Activated CD8-positive, alpha-beta T cell treated with anti-CD3 and anti-CD28 coated beads, Interleukin-2, amount 10 ng/mL, durations not matched to agents 7 days and 5 days (primary cell): ENCODE data around the gene WLS. TPM values are rescaled to one million over a fixed set of nuclear protein-coding genes. Genes with fewer than 3 reads are reported as not detected.

Experiments
- ATAC-seq: fragments of 150-1000 bp; cut with Tn5 transposase; one replicate; pipeline ENCODE4 v1.10.0; 2021; ENCODE audit warnings: moderate library complexity
- CTCF ChIA-PET: fragments of 350-600 bp; sonication (Branson Sonifier 250); formaldehyde crosslinking; loops from one replicate; lab custom pipeline; 2021; ENCODE audit warnings: antibody characterized with exemption; lab: Charles Lee
- POLR2A ChIA-PET: fragments of 350-600 bp; sonication (Branson Sonifier 250); formaldehyde crosslinking; loops from one replicate; lab custom pipeline; 2021; ENCODE audit warnings: antibody characterized with exemption; lab: Charles Lee
- DNase-seq: peaks from one replicate; pipeline ENCODE4 v3.0.0-alpha.2; 2020
- H3K27ac Mint-ChIP-seq: one replicate; pipeline ENCODE4 v1.8.0; 2021; ENCODE audit warnings: mild to moderate bottlenecking, mixed read lengths
- H3K27me3 Mint-ChIP-seq: one replicate; pipeline ENCODE4 v1.8.0; 2021; ENCODE audit warnings: low read depth, mixed read lengths
- H3K36me3 Mint-ChIP-seq: one replicate; pipeline ENCODE4 v1.8.0; 2021; ENCODE audit warnings: low read depth, mixed read lengths
- H3K4me1 Mint-ChIP-seq: one replicate; pipeline ENCODE4 v1.8.0; 2021; ENCODE audit warnings: low read depth, mixed read lengths
- H3K4me3 Mint-ChIP-seq: one replicate; pipeline ENCODE4 v1.8.0; 2021; ENCODE audit warnings: mild to moderate bottlenecking, mixed read lengths
- H3K9me3 Mint-ChIP-seq: one replicate; pipeline ENCODE4 v1.8.0; 2022; ENCODE audit warnings: mixed read lengths; ENCODE audit not compliant: insufficient read depth
- total RNA-seq, 2 experiments: library from RNA; stranded (reverse); gene quantifications; one replicate each; pipeline ENCODE4 v1.2.3, GENCODE V29; 2021

The WLS gene
- total RNA-seq, 2 experiments from 2014 or later: not detected

DNA sequence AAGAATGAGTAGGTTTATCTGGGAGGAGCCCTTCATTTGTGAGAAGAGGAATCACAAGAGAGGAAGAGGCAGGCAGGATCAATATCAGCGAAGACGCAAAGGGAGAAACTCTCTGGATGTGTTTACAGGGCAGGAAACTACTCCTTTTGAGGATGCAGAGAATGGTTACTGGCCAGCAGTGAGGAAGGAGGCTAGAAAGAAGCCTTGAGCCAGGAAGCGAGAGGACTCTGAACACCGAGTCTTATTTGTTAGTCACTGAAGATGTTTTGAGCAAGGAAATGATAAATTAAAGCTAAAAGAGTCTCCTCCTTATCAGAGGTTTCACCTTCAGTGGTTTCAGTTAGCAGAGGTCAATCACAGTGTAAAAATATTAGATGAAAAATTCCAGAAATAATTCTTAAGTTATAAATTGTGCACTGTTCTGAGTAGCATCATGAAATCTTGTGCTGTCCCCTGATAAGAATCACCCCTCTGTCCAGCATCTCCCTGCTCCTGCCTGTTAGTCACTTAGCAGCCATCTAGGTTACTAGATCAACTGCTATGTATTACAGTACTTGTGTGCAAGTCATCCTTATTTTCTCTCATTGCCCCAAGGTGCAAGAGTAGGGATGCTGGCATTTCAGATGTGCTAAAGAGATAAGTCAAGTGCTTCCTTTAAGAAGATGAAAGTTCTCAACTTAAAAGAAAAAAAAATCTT is 43.5 kb downstream of the WLS start:
- no peaks in the 10 kb centered on the region for H3K4me1 Mint-ChIP-seq
- H3K27ac Mint-ChIP-seq: no peak overlapping the region
- H3K4me3 Mint-ChIP-seq: no peak overlapping the region
- no peaks in the 10 kb centered on the region for H3K9me3 Mint-ChIP-seq
- no peak for DNase-seq
- ChIA-PET POLR2A (no interaction called here), CTCF (no interaction called here)
- H3K36me3 Mint-ChIP-seq: no peaks in the 10 kb centered on the region
- no peaks in the 10 kb centered on the region for H3K27me3 Mint-ChIP-seq
- ATAC-seq: no peak

DNA sequence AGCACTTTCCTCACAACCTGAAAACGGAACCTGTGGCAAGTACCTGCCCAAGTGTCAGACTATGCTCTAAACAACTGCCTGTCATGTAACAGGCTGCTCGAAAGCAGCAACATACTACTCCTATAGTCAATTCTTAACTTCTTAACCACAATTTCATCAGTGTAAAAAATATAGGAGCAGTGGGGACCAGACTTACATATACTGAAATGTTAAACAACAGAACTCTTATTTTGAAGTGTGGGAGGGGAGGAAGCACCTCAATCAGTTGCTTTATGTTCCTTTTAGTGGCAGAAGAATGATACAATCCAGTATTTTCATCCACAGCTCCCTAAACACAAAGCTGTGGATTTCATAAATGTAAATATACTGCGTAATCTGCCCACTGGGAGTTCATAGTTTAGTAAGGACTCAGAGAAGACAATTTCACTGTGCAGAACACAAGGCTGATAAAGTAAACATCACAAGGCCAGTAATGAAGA is 44.2 kb downstream of the WLS start:
- no peak for DNase-seq
- no peaks in the 10 kb centered on the region for H3K9me3 Mint-ChIP-seq
- H3K27ac Mint-ChIP-seq: no peak overlapping the region
- CTCF ChIA-PET: interaction anchor here (0.9 kb wide), 1 partner anchor 9 kb away, joined by 3 read pairs; no protein-coding TSS in a partner anchor
- no peaks in the 10 kb centered on the region for H3K36me3 Mint-ChIP-seq
- POLR2A ChIA-PET: no interaction called here
- no peak for ATAC-seq
- no peak overlapping the region for H3K4me3 Mint-ChIP-seq
- H3K27me3 Mint-ChIP-seq: no peaks in the 10 kb centered on the region
- no peaks in the 10 kb centered on the region for H3K4me1 Mint-ChIP-seq

DNA sequence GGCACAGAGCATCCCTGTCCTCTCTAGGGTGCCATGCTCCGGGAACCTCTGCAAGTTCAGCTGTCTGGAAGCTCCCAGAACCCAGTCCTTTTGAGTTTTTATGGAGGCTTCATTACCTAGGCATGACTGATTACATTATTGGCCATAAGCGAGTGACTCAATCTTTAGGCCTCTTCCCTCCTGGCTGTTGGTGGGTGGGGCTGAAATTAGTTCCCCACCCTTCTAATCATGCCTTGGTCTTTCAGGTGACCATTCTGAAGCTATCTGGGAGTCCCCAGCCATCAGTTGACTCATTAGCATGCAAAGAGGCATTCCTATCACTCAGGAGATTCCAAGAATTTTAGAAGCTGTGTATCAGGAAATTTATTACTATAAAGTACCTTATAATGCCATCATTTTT is 46.6 kb downstream of the WLS start:
- Mint-ChIP-seq H3K27me3 (no peaks in the 10 kb centered on the region), H3K27ac (no peak overlapping the region), H3K36me3 (no peaks in the 10 kb centered on the region), H3K4me1 (no peaks in the 10 kb centered on the region), H3K9me3 (no peaks in the 10 kb centered on the region), H3K4me3 (no peak overlapping the region)
- DNase-seq (no peak), ATAC-seq (no peak)
- CTCF ChIA-PET: interaction anchor here (0.8 kb wide), 1 partner anchor 99 kb away, joined by 3 read pairs; no protein-coding TSS in a partner anchor
- POLR2A ChIA-PET: no interaction called here

DNA sequence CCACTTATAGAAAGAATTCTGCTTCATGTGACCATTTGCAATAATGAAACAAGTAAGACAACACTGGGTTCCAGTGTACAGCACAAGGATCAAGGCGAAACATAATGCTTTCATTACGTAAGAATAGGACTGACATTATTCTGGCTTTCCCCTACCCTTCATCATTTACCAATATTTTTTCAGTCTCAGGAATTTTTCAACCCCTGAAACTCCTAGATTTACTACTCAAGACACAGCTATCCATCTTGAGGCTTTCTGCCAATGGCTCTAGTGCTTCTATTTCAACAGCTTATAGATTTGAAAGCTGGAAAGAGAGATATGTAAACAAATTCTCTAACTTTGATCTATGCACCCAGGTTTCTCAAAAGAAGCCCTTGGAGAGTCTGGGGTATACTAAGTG is 48.4 kb downstream of the WLS start:
- Mint-ChIP-seq H3K27ac (no peak overlapping the region), H3K36me3 (no peaks in the 10 kb centered on the region), H3K27me3 (no peaks in the 10 kb centered on the region), H3K9me3 (no peaks in the 10 kb centered on the region), H3K4me3 (no peak overlapping the region), H3K4me1 (no peaks in the 10 kb centered on the region)
- ChIA-PET POLR2A (no interaction called here), CTCF (no interaction called here)
- no peak for ATAC-seq
- no peak for DNase-seq

DNA sequence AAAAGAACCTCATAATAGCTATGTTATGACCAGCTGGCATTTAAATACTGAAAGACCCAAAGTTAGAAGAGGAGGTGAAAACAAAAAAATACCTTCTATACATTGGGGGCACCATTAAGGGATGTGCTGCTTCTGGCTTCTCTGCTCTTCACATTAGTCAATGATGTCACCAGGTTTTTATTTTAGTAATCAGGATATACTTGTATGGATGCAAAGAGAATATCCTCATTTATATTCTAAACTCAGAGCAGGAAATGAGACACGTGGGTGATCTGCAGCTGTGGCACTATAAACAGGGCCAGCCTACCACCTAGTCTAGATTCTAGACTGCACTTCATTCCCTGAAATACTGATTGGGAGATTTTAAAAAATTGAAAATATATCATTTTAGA is 51.2 kb downstream of the WLS start:
- ATAC-seq: no peak
- H3K4me3 Mint-ChIP-seq: no peak overlapping the region
- ChIA-PET CTCF (no interaction called here), POLR2A (no interaction called here)
- no peak for DNase-seq
- no peaks in the 10 kb centered on the region for H3K27me3 Mint-ChIP-seq
- no peaks in the 10 kb centered on the region for H3K9me3 Mint-ChIP-seq
- H3K36me3 Mint-ChIP-seq: no peaks in the 10 kb centered on the region
- no peak overlapping the region for H3K27ac Mint-ChIP-seq
- H3K4me1 Mint-ChIP-seq: no peaks in the 10 kb centered on the region

DNA sequence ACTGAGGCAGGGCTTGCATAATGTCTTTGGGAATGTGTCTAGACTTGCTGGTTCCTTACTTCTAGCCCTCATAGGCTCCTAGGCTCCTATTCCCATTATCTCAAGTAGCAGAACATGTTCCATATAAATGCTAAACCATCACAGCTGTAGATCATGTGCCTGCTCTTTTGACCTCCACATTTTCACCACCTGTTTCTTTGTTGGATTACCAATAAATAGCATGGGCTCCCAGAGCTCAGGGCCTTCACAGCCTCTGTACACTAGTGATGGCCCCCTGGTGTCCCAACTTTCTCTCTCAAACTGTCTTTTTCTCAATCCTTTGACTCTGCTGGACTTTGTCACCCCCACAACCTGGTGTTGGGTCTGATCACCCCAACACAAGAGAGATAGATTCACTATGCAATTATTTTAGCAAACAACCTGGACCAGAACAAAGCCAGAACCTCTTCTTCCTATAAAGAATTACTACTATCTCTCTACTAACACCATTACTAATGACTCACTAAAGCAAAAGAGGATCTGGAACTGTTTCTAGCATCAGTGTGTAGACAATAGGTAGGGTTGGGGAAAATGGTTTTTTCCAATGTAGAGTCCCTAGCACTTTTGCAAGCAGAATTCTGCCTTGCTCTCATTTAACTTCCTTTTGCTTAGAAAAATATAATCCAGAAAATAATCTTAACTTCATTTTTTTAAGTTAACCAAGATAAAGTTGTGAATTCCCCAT is 51.7 kb downstream of the WLS start:
- ATAC-seq (no peak), DNase-seq (no peak)
- H3K27ac Mint-ChIP-seq: no peak overlapping the region
- no peaks in the 10 kb centered on the region for H3K27me3 Mint-ChIP-seq
- no peaks in the 10 kb centered on the region for H3K9me3 Mint-ChIP-seq
- no peak overlapping the region for H3K4me3 Mint-ChIP-seq
- H3K36me3 Mint-ChIP-seq: no peaks in the 10 kb centered on the region
- CTCF ChIA-PET: no interaction called here
- no peaks in the 10 kb centered on the region for H3K4me1 Mint-ChIP-seq
- POLR2A ChIA-PET: no interaction called here

DNA sequence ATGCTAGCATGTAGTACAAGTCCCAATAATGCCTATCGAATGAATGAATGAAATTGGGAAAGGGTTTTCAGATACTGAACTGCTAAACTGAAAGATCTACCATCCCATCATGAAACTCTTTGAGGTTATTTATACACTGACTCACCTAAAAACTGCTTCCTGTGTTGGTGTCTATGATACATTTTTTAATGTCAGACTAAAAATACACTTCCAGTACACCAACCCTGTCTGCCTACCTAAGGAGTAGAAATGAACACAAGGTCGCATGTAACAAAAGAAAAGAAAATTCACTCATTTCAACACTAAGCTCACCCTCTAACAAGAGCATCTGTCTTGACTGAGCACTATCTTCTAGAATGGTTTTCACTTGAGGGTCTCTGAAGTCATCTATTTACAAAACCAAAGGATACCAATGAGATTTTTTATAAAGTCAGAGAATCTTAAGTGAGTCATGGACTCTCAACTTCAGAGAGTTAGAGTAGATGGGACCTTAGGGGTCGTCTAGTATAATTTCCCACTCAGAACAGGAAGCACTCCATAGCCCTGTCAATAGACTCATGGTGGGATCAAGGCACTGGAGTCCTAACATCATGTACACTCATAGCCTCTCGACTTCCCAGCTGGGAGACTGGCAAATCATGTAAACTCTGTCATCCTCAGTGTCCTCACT is 53.4 kb downstream of the WLS start:
- no peak overlapping the region for H3K27ac Mint-ChIP-seq
- H3K36me3 Mint-ChIP-seq: no peaks in the 10 kb centered on the region
- CTCF ChIA-PET: no interaction called here

DNA sequence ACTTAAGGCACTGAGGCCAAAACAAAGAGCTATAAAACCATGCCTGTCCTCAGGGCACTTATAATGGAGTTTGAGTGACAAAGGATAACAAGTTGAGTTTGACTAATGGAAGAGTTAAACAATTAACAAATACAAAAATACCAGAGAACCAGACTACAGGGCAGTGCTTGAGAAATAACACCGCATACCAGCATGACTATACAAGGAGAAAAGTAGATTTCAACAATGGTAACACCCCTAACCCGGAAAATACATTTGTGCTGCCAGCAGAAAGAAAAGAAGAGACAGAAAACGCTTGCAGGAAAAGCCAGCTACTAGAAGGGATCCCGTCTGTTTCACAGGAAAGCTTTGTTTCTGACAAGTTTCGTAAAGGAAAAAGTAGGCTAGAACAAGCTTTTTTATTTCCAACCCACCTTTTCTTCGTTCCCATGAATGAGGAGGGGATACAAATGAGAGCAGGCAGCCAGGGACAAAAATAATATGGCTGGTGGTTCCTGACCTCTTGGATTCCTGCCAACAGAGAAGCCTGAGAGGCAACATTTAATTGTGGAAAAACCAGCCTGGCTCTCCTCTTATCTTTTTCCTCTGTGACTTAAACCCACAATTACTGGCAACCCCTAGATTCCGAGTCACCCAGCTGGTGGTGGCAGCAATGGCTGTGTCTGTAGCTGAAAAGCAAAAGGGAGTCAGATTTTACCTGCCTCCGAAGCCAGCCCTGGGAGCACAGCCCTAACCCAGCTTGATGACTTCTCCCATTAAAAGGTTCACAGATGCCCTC is 56.5 kb downstream of the WLS start:
- Mint-ChIP-seq H3K4me3 (no peak overlapping the region), H3K9me3 (no peaks in the 10 kb centered on the region), H3K27ac (no peak overlapping the region), H3K4me1 (no peaks in the 10 kb centered on the region), H3K36me3 (no peaks in the 10 kb centered on the region), H3K27me3 (no peaks in the 10 kb centered on the region)
- CTCF ChIA-PET: interaction anchor here (1.0 kb wide), 1 partner anchor 59 kb away, joined by 3 read pairs; no protein-coding TSS in a partner anchor
- POLR2A ChIA-PET: no interaction called here
- DNase-seq (no peak), ATAC-seq (no peak)

More for the DNA sequence above, 53.4 kb downstream of the WLS start:
- DNase-seq (no peak), ATAC-seq (no peak)
- Mint-ChIP-seq H3K4me3 (no peak overlapping the region), H3K4me1 (no peaks in the 10 kb centered on the region), H3K27me3 (no peaks in the 10 kb centered on the region), H3K9me3 (no peaks in the 10 kb centered on the region)
- POLR2A ChIA-PET: no interaction called here

DNA sequence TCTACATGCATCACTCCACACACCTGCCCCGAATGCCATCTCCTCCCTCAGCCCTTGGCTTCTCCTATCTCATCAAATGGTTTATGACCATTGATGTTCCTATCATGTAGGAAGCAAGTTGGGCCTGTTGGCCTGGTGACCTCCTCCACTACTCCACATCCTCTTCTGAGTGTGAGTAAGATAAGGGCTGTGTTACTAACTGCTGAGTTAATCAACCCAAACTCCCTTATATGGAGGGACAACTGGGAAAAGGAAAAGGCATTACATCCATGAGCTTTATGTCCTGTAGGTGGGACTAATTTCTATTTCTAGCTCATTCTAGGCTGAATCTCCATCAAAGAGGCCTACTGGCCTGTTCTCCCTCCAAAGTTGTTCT is 57.6 kb downstream of the WLS start:
- Mint-ChIP-seq H3K4me1 (no peaks in the 10 kb centered on the region), H3K36me3 (no peaks in the 10 kb centered on the region), H3K27ac (no peak overlapping the region), H3K9me3 (no peaks in the 10 kb centered on the region), H3K4me3 (no peak overlapping the region), H3K27me3 (no peaks in the 10 kb centered on the region)
- ChIA-PET POLR2A (no interaction called here), CTCF (no interaction called here)
- ATAC-seq: no peak
- DNase-seq: no peak

DNA sequence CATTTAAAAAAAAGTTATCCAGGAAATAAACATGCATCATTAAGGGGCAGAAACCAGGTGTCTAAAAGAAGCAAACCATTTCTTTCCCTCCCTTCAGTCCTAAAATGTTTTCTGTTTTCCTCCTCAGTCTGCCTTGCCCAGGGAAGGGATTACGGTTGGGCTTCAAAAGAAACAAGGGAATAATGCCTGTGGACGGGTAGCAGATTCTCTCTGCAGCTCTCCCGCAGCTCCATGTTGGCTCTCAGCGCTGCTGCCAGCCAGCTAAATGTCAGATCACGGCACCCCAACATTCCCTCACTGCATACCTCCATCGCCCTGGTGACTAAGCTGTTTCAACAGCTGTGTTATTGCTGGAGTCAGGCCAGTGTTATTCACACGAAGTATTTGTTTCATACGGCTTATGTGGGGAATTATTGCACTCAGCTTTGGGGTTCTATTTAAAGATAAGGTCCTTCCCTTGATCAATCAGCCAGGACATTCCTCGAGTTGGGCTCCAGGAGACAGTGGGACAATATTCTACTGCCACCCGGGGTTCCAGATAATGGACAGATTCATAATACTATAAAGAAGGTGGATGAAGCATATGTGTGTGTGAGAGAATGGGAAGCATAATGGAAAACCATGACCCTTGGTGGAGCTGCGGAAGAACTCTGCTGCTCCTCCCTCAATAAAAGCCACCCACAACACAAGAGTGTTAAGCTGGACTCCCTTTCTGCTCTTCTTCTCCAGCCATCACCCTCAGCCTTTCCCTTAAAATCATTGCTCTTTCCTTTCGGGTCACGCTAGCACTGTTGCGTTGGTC is 58.2 kb downstream of the WLS start:
- CTCF ChIA-PET: no interaction called here
- H3K27ac Mint-ChIP-seq: no peak overlapping the region
- H3K27me3 Mint-ChIP-seq: no peaks in the 10 kb centered on the region
- DNase-seq (no peak), ATAC-seq (no peak)
- no peaks in the 10 kb centered on the region for H3K4me1 Mint-ChIP-seq
- POLR2A ChIA-PET: interaction anchor here (0.7 kb wide), 1 partner anchor 64 kb away, joined by 3 read pairs; no protein-coding TSS in a partner anchor
- H3K9me3 Mint-ChIP-seq: no peaks in the 10 kb centered on the region
- no peaks in the 10 kb centered on the region for H3K36me3 Mint-ChIP-seq
- no peak overlapping the region for H3K4me3 Mint-ChIP-seq
